Fibroblast of mammary gland (primary cell): ENCODE results near the gene ANKRD13B.

Source experiments
- DNase-seq: peaks from one replicate; pipeline ENCODE4 v3.0.0-alpha.2; 2010; ENCODE audit warnings: low read depth
- H3K4me3 ChIP-seq: 2 replicates; pipeline ENCODE4 v1.5.1; 2011; ENCODE audit warnings: low read depth, mild to moderate bottlenecking, low read length, moderate library complexity; ENCODE audit not compliant: control insufficient read depth
- CTCF ChIP-seq: conservative IDR thresholded peaks from 2 replicates; pipeline ENCODE4 v1.5.1; 2011; ENCODE audit warnings: low read depth, low read length, inconsistent platforms; ENCODE audit not compliant: control insufficient read depth, insufficient read depth

Gene ANKRD13B

GRCh38 chr17:29563816-29564215, 29.1 kb upstream of the ANKRD13B start:
- DNase-seq: no peak
- no peak overlapping the region for H3K4me3 ChIP-seq
- no peak for TF ChIP-seq CTCF

- no peak for DNase-seq
- peak; percentile 0 for TF ChIP-seq CTCF
- peak overlapping the region; percentile 44 for H3K4me3 ChIP-seq
Observed at GRCh38 chr17:29565643-29566472, 27.1 kb upstream of the ANKRD13B start.

DNA sequence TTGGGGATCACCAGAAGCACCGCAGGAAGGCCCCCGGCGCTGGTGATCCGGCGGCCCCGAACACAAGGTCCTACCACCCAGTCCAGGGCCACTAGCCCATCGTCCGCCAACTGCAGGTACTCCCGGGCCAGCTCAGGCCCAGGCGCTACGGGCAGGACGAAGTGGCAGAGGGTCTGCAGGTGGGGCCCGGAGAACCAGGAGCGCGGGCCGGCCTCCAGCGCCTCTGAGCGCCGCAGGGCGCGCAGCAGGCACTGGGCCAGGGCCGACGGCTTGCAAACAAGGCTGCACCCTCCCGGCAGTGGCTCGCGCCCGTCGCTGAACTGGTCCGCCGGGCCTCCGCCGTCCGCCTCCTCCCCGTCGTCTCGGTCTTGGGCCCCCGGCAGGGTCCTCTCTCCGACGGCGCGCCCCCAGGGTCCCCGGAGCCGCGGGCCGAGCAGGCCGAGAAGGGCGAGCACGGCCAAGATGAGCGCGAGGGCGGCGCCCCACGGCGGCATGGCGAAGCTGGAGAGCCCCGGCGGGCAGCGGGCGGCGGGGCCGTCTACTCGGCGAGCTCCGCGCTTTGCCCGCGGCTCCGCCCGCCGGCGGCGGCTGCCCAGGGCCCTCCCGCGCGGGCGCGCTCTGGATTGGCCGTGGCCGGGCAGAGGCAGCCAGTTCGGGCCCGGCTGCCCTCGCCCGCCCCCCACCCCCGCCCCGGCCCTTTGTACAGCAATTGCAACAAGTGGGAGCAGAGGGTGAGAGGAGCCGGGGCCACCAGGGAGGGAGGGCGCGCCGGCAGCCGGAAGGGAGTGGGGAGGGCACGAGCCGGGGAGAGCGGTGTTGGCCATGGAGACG, 26.2 kb upstream of the ANKRD13B start, which contains the start of gene ABHD15:
ABHD15 (minus strand) TSS at position 565 of the 831 bp plus-strand sequence; CDS start at position 494, 71 bp downstream.
- TF ChIP-seq CTCF: no peak
- H3K4me3 ChIP-seq: peak within 1 kb of the TSS; percentile 68
- peak; percentile 67 for DNase-seq

- no peak for DNase-seq
- TF ChIP-seq CTCF: no peak
- H3K4me3 ChIP-seq: peak overlapping the region; percentile 68
Observed at GRCh38 chr17:29567304-29567553, 25.7 kb upstream of the ANKRD13B start.

GRCh38 chr17:29567554-29568330, 25.2 kb upstream of the ANKRD13B start:
- peak; percentile 25 for TF ChIP-seq CTCF
- H3K4me3 ChIP-seq: peak overlapping the region; percentile 68
- DNase-seq: no peak
